OCI-M2 (cell line): Measurements from ENCODE around the gene TSC22D4.

Experiments
- DNase-seq: peaks from one replicate; lab custom pipeline; 2025; ENCODE audit not compliant: unreplicated experiment; lab: John Stamatoyannopoulos, UW

The TSC22D4 gene

GRCh38 chr7:100430493-100431285, 48.3 kb downstream of the TSC22D4 start:
- DNase-seq: no peak

GRCh38 chr7:100429637-100430492, 49.1 kb downstream of the TSC22D4 start, which contains the start of gene MEPCE:
TSS of gene MEPCE (plus strand) at chr7:100429831. CDS start at chr7:100430019, 188 bp downstream.
- DNase-seq: no peak

GRCh38 chr7:100428967-100429636, 49.9 kb downstream of the TSC22D4 start:
- peak; percentile 90 for DNase-seq

- DNase-seq: no peak
Measured at GRCh38 chr7:100428199-100428966, 50.6 kb downstream of the TSC22D4 start, which contains the start of gene ZCWPW1. TSS of gene ZCWPW1 (minus strand) at chr7:100428703. CDS start at chr7:100420649, 8,054 bp downstream.

- no peak for DNase-seq
Measured at GRCh38 chr7:100427762-100428198, 51.2 kb downstream of the TSC22D4 start.

GRCh38 chr7:100426516-100426915, 52.5 kb downstream of the TSC22D4 start:
- no peak for DNase-seq

GRCh38 chr7:100425347-100425746, 53.7 kb downstream of the TSC22D4 start:
- no peak for DNase-seq

GRCh38 chr7:100423315-100423714, 55.7 kb downstream of the TSC22D4 start:
- no peak for DNase-seq

- DNase-seq: no peak
Measured at GRCh38 chr7:100419660-100420226, 59.3 kb downstream of the TSC22D4 start.

- DNase-seq: no peak
Measured at GRCh38 chr7:100418930-100419659, 59.9 kb downstream of the TSC22D4 start.
